Calu3 (cell line): ENCODE results near the gene ABHD17A. TPM values are rescaled to one million over a fixed set of nuclear protein-coding genes. Genes with fewer than 3 reads are reported as not detected.

Experiments
- BruUV-seq: library from RNA; stranded (reverse); fragments of 400-500 nt; replicated peaks from 2 replicates; lab custom pipeline; 2021; lab: Mats Ljungman, UMichigan
- CTCF ChIA-PET: fragments of 300-600 bp; sonication (Branson Sonifier 250); formaldehyde crosslinking; loops from one replicate; lab custom pipeline; 2022; ENCODE audit warnings: antibody characterized with exemption; lab: Charles Lee
- DNase-seq: peaks from one replicate; pipeline ENCODE4 v3.0.0; 2022
- H3K27ac Mint-ChIP-seq: one replicate; pipeline ENCODE4 v1.8.0; 2022; ENCODE audit warnings: mixed read lengths; ENCODE audit not compliant: unreplicated experiment
- H3K27me3 Mint-ChIP-seq: one replicate; pipeline ENCODE4 v1.8.0; 2022; ENCODE audit warnings: mixed read lengths; ENCODE audit not compliant: unreplicated experiment
- H3K36me3 Mint-ChIP-seq: one replicate; pipeline ENCODE4 v1.8.0; 2022; ENCODE audit warnings: mild to moderate bottlenecking, moderate library complexity, mixed read lengths; ENCODE audit not compliant: insufficient read depth, unreplicated experiment
- H3K4me1 Mint-ChIP-seq: one replicate; pipeline ENCODE4 v1.8.0; 2022; ENCODE audit warnings: mild to moderate bottlenecking, low read depth, mixed read lengths; ENCODE audit not compliant: unreplicated experiment
- H3K4me3 Mint-ChIP-seq: one replicate; pipeline ENCODE4 v1.8.0; 2022; ENCODE audit warnings: mild to moderate bottlenecking, low read depth, moderate library complexity, mixed read lengths; ENCODE audit not compliant: unreplicated experiment
- H3K9me3 Mint-ChIP-seq: one replicate; pipeline ENCODE4 v1.8.0; 2022; ENCODE audit warnings: low read depth, mixed read lengths; ENCODE audit not compliant: unreplicated experiment
- CTCF ChIP-seq: fragments of 200-600 bp; IDR thresholded peaks from one replicate; pipeline ENCODE4 v1.8.0; 2022; ENCODE audit warnings: antibody characterized with exemption; ENCODE audit not compliant: unreplicated experiment
- intact Hi-C: fragments of 100-400 bp; cut with micrococcal nuclease; formaldehyde crosslinking; loops from one replicate; pipeline ENCODE4 v1.10.0; 2022; ENCODE audit not compliant: unreplicated experiment
- total RNA-seq: library from RNA; stranded (reverse); gene quantifications from 2 replicates; pipeline ENCODE4 v1.2.3, GENCODE V29; 2022

ABHD17A gene
- total RNA-seq, 1 experiment from 2014 or later = 35.2 TPM

DNA sequence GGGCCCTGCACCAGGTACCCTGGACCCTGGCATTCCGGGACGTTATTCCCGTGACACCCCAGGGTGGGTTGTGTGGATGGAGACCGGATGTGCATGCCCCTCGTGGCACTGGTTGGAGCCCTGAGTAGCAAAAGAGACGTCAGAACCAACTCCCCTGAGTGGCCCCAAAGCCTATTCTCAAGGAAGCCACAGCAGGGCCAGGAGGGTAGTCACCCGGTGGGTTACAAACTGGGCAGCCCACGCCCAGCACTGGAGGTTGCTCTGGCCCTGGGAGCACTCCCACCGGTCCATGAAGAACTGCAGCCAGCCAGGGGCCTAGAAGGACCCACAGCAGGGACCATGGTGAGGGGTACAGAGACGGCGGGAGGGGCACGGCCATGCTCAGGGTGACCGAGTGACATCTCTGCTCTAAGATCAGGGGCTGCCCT lies 29.5 kb downstream of the ABHD17A start:
- BruUV-seq = no TSS peak
- Mint-ChIP-seq H3K4me3 (no peak overlapping the region), H3K36me3 (peaks cover 18% of the 10 kb centered on the region), H3K27ac (no peak overlapping the region), H3K9me3 (no peaks in the 10 kb centered on the region), H3K27me3 (no peaks in the 10 kb centered on the region), H3K4me1 (no peaks in the 10 kb centered on the region)
- intact Hi-C loops = no loop called here
- no peak for DNase-seq
- TF ChIP-seq CTCF = no peak
- CTCF ChIA-PET = interaction anchor here (1.2 kb wide), 1 partner anchor 20 kb away, joined by 3 read pairs; no protein-coding TSS in a partner anchor

GRCh38 chr19:1855040-1855827 lies 30.1 kb downstream of the ABHD17A start:
- TF ChIP-seq CTCF = no peak
- DNase-seq = peak; percentile 62
- no peak overlapping the region for H3K27ac Mint-ChIP-seq

DNA sequence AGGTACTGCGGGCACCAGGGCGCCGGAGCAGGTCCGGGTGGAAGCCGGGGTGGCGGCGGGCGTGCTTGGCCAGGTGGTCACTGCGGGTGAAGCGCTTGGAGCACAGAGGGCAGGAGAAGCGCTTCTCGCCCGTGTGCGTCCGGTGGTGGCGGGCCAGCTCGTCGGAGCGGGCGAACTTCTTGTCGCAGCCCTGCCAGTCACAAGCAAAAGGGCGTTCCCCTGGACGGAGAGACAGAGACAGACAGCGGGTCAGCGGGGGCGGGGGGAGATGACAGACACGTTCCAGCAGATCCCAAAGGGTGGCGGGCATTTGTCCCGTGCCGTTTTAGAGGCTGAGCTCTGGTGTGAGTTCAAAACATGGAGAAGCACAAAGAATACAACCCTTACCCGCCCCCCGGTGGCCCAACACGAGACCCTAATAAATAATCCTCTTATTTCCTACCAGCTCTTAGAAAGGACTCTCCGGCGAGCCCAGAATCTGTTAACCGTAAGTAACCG lies 30.7 kb downstream of the ABHD17A start:
- TF ChIP-seq CTCF = no peak
- DNase-seq = no peak
- no peaks in the 10 kb centered on the region for H3K27me3 Mint-ChIP-seq
- no peaks in the 10 kb centered on the region for H3K4me1 Mint-ChIP-seq
- CTCF ChIA-PET = interaction anchor here (1.0 kb wide), 1 partner anchor 10 kb away, joined by 5 read pairs; no protein-coding TSS in a partner anchor
- intact Hi-C loops = no loop called here
- no peaks in the 10 kb centered on the region for H3K9me3 Mint-ChIP-seq
- H3K4me3 Mint-ChIP-seq = no peak overlapping the region
- BruUV-seq = no TSS peak
- peaks cover 17% of the 10 kb centered on the region for H3K36me3 Mint-ChIP-seq
- H3K27ac Mint-ChIP-seq = no peak overlapping the region

More at GRCh38 chr19:1855040-1855827, 30.1 kb downstream of the ABHD17A start:
- no peaks in the 10 kb centered on the region for H3K9me3 Mint-ChIP-seq
- no peaks in the 10 kb centered on the region for H3K27me3 Mint-ChIP-seq
- H3K4me1 Mint-ChIP-seq = no peaks in the 10 kb centered on the region
- no peak overlapping the region for H3K4me3 Mint-ChIP-seq
- CTCF ChIA-PET = interaction anchor here (1.0 kb wide), 1 partner anchor 9 kb away, joined by 5 read pairs; no protein-coding TSS in a partner anchor
- peaks cover 17% of the 10 kb centered on the region for H3K36me3 Mint-ChIP-seq
- intact Hi-C loops = no loop called here
- no TSS peak for BruUV-seq

- no peak for TF ChIP-seq CTCF
- TSS peak; percentile 28 for BruUV-seq
- intact Hi-C loops = no loop called here
These were observed 31.2 kb downstream of the ABHD17A start for GRCh38 chr19:1854039-1854541.

More at GRCh38 chr19:1854039-1854541, 31.2 kb downstream of the ABHD17A start:
- no peaks in the 10 kb centered on the region for H3K27me3 Mint-ChIP-seq
- no peaks in the 10 kb centered on the region for H3K4me1 Mint-ChIP-seq
- no peak overlapping the region for H3K27ac Mint-ChIP-seq
- peaks cover 17% of the 10 kb centered on the region for H3K36me3 Mint-ChIP-seq
- H3K4me3 Mint-ChIP-seq = no peak overlapping the region
- DNase-seq = no peak
- no peaks in the 10 kb centered on the region for H3K9me3 Mint-ChIP-seq
- CTCF ChIA-PET = interaction anchor here (1.0 kb wide), 1 partner anchor 10 kb away, joined by 5 read pairs; no protein-coding TSS in a partner anchor
